NCI-H82 (cell line): ENCODE results near the gene GOLGA6C.
"Not testable (repeated sequence)": the region's sequence is repeated elsewhere in the genome, so short reads cannot be mapped to it uniquely, and the experiment has no call there.

Source experiments
- DNase-seq: peaks from one replicate; lab custom pipeline; 2025; lab: John Stamatoyannopoulos, UW

Gene GOLGA6C

GRCh38 chr15:75252285-75252684 is 5.8 kb upstream of the GOLGA6C start:
- not testable (repeated sequence) for DNase-seq

- not testable (repeated sequence) for DNase-seq
These were observed 648 bp downstream of the GOLGA6C start for GRCh38 chr15:75258620-75259343.

GRCh38 chr15:75259873-75260272 is 1.7 kb downstream of the GOLGA6C start:
- DNase-seq, result not testable (repeated sequence)

- not testable (repeated sequence) for DNase-seq
These were observed 15.7 kb downstream of the GOLGA6C start for GRCh38 chr15:75273751-75274359.

- DNase-seq, result not testable (repeated sequence)
These were observed 16.5 kb downstream of the GOLGA6C start for GRCh38 chr15:75274509-75275107.

- not testable (repeated sequence) for DNase-seq
These were observed 17.5 kb downstream of the GOLGA6C start for GRCh38 chr15:75275617-75276016.

GRCh38 chr15:75278497-75278896 is 20.4 kb downstream of the GOLGA6C start:
- DNase-seq, result not testable (repeated sequence)

- not testable (repeated sequence) for DNase-seq
These were observed 24.4 kb downstream of the GOLGA6C start, which contains the start of gene GOLGA6D for GRCh38 chr15:75282572-75282971. GOLGA6D (plus strand) TSS chr15:75282835; CDS start chr15:75282876, 41 bp downstream.

GRCh38 chr15:75284152-75284551 is 26.0 kb downstream of the GOLGA6C start:
- not testable (repeated sequence) for DNase-seq

- DNase-seq, result not testable (repeated sequence)
These were observed 35.5 kb downstream of the GOLGA6C start for GRCh38 chr15:75293660-75294059.

- not testable (repeated sequence) for DNase-seq
These were observed 40.6 kb downstream of the GOLGA6C start for GRCh38 chr15:75298541-75299310.

- DNase-seq, result not testable (repeated sequence)
These were observed 41.2 kb downstream of the GOLGA6C start for GRCh38 chr15:75299311-75299688.

GRCh38 chr15:75300026-75300425 is 41.9 kb downstream of the GOLGA6C start:
- DNase-seq, result not testable (repeated sequence)

- DNase-seq, result no peak
These were observed 44.2 kb downstream of the GOLGA6C start for GRCh38 chr15:75302318-75302717.

- not testable (repeated sequence) for DNase-seq
These were observed 44.6 kb downstream of the GOLGA6C start for GRCh38 chr15:75302753-75303152.

- peak; percentile 51 for DNase-seq
These were observed 48.1 kb downstream of the GOLGA6C start for GRCh38 chr15:75306188-75306587.

GRCh38 chr15:75307778-75308390 is 49.8 kb downstream of the GOLGA6C start:
- peak; percentile 82 for DNase-seq

GRCh38 chr15:75309711-75310110 is 51.6 kb downstream of the GOLGA6C start:
- no peak for DNase-seq

- DNase-seq, result not testable (repeated sequence)
These were observed 54.4 kb downstream of the GOLGA6C start for GRCh38 chr15:75312548-75312947.

GRCh38 chr15:75313116-75313845 is 55.1 kb downstream of the GOLGA6C start:
- no peak for DNase-seq
